ENCODE data around the gene PTPRG.

GRCh38 chr3:61674596-61674995 lies 113.2 kb downstream of the PTPRG start:
- TF ChIP-seq CTCF (IDR thresholded peaks at IDR 0.05) (no peak), POLR2A (IDR thresholded peaks at IDR 0.05) (no peak)
